Globus pallidus (tissue), 1 donor: ENCODE results near the gene TCF4.

ENCODE experiments used
- DNase-seq: peaks from one replicate; pipeline ENCODE4 v3.0.0-alpha.2; 2015; ENCODE audit warnings: low spot score

The TCF4 gene

DNA sequence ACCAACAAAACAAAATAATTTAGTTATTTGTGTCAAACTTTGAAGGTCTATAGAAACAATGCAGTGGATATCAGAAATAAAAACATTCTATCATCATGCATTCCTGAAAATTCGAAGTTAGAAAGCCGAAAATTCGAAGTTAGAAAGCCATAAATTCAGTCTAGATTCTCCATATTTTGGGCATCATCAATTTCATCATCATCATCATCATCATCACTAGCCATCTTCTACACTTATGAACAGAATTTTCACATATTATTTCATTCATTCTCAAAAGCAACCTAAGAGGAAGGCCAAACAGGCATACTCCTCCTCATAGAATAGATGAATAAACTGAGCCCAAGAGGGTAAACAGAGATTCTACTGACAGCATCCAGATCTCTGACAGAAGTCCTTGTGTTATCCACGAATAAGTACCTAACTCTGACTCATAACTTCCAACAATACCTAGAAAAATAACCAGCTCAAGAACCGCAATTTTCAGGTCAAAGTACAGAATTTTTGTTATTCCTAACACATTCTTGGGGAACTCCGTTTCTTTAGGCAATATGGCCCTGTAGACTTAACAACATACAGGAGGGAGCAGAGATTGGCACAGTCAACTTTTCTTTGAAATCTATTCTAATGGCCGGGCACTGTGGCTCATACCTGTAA is 84.7 kb downstream of the TCF4 start:
- DNase-seq = no peak

GRCh38 chr18:55501982-55502710 is 85.8 kb downstream of the TCF4 start:
- DNase-seq = no peak

- DNase-seq = no peak
Measured at GRCh38 chr18:55501579-55501978, 86.4 kb downstream of the TCF4 start.

DNA sequence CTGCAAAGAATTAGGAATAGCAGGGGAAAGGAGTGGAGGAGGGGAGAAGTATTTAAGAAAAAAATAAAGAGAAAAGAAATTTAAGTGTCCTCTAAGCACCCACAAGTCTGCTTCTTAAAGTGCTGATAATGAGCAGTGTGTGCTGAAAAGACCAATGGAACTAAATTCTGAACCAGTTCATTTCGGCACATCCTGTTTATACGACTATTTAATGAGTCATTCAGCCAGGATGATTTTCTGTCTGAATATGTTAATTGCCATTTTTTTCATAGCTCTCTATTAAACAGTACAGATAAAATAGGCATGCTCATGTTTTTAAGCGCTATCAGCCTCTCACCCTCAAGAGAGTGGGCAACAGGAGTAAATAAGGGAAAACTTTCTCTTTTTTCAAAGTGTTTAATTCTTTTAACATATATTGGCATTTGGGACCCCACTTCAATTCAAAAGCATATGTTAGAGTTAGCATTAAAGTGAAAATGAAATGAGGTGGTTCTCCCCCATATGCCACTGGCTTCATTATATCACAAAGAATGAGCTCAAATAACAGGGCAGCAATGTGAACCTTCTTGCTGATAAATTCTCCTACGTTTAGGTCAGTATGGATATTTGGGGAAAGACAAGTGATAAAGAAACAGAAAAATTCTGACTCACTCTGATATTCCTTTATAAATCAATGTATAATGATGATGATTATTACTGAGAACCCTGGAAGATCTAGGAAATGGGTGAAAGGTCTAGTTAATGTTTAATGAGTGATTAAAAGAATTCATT is 87.5 kb downstream of the TCF4 start:
- DNase-seq = no peak

DNA sequence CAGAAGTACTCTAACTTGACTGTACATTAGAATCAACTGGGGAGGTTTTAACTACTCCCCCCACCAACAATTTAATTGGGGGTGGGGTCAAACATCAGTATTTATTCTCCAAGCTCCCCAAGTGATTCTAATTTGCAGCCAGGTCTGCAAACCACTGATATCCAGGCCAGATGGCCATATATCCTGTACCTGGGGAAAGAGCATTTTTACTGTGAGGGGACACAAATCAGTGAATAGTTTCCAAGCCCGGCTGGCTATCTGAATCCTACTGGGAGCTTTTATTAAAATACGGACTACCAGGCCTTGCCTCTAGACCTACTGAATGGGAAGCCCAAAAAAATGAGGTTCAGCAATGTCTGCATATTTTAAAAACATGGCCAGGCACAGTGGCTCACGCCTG is 88.5 kb downstream of the TCF4 start:
- no peak for DNase-seq

- no peak for DNase-seq
Measured at GRCh38 chr18:55497825-55498403, 90.1 kb downstream of the TCF4 start.

DNA sequence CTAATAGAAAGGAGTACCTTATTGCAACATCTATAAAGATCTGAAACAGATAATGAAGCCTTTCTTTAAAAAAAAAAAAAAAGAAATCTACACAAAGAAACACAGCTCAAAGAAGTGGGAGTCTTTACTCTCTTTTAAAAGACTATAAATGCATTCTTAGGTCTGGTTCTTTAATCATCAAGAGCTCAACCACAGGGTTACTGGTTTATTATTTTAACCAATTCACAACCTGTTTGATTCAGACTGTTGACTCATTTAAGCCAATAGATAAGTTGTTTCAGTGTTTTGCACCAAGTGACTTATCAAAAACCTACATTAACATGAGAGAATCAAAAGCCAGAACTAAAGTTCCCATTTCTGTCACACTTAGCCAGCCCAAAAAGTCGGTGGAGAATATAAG is 93.1 kb downstream of the TCF4 start:
- no peak for DNase-seq

DNA sequence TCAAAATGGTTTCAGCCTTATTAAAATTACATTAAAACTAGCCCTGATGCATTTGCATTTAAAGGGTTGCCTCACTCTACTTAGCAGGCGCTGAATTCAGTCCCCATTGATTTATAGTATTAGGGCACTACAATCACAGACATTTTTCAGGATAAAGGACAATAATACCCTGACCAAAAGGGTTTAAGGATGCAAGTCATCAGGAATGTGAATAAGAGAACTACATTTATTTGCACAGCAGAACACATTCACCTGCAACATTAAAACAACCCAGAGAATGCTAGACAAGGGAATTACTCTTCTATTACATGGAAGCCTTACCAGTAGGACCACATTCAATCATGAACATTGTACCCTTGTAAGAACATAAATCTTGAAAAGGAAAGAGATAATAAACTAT is 93.6 kb downstream of the TCF4 start:
- DNase-seq = no peak

DNA sequence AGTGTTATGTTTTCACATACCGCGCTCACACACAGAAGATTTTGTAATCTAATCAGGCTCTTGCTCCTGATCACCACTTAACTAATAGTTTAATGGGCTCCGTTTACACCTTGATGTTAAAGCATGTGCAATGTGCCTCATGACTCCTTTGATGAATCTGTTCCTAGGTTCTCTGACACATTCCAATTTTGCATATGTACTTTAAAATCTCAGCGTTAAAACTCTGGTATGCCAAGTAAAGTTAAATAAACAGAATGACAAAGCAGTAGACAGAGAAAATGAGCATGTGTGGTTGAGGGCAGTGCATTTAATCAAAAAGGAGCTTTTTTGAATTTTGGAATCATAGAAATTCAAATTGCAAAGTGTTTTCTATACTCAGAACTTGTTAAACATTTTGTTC is 96.4 kb downstream of the TCF4 start:
- DNase-seq = no peak

DNA sequence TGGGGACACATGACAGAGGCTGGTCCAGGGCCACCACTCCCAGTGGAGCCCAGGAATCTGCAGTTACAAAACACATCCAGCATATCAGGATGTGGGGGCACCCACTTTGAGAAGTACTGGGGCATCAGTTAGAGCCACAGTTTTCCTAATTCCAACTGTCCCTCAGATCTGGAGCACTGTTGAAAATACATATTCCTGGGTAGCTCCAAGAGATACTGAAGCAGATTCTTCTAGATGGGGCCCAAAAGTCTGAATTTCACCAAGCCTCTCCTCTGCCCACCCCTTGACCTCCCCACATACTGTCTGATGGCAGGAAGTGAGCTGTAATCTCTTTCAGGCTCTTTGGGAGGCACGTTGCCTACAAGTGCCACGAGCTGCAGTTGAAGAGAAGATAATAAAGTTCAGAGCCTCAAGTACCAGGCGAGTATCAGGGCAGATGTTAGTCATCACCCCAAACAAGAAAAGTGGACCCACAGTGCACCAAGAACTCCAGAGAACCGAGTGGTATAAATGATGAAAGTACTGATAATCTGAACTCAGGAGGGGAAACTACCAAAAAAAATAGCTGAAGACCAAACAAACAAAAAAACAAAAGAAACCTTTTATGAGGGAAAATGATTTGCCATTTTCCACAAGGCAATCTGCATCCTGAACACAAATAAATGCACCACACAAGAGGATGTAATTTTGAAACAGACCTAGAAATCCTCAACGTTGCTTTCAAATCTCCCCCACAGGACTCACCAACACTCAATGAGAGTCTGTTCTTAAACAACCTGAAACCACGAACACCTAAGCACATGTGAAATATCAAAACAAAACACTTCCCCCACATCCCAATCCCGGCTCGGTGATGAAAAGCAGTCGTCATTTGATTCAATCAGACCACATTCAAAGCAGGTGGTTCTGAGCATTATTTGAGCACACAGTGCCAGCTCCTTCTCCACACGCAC is 98.7 kb downstream of the TCF4 start:
- no peak for DNase-seq

- DNase-seq = no peak
Measured at GRCh38 chr18:55488473-55488872, 99.5 kb downstream of the TCF4 start.

- DNase-seq = no peak
Measured at GRCh38 chr18:55487997-55488396, 100.0 kb downstream of the TCF4 start.

GRCh38 chr18:55486936-55487335 is 101.1 kb downstream of the TCF4 start:
- DNase-seq = no peak

DNA sequence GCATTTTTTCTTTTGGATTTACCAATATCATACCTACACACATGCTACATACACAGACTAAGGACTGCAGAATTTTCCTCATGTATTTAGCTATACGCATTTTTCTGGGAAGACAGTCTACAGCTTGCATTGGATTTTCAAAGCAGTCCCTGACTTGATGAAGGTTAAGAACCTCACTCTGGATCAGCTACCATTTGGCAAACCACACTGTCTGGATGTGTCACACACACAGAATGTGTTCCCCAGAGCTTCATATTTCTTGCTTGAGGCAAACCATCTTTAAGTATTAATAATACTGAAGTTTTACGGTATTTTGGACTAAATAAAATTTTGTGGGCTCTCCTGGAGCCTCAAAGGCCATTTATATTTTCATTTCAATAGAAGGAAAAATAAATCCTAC is 102.3 kb downstream of the TCF4 start:
- no peak for DNase-seq

DNA sequence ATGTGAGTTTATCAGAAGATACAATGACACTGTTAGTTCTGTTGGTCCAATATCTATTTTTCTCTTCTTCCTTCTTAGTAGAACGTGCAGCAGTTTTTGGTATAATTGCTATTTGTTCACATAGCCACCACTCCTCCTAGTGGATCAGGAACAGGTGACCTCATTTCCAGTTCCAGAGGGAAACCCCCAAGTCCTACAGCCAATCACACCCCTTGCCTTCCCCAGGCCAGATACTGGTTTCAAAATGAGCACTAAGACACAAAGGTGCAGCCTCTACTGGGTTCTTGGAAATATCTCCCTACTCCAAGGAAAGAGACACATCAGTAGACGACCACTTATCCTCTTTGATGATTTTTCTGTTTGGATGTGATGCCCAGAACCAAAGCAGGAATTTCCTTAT is 103.2 kb downstream of the TCF4 start:
- no peak for DNase-seq

GRCh38 chr18:55483266-55483871 is 104.6 kb downstream of the TCF4 start:
- no peak for DNase-seq

DNA sequence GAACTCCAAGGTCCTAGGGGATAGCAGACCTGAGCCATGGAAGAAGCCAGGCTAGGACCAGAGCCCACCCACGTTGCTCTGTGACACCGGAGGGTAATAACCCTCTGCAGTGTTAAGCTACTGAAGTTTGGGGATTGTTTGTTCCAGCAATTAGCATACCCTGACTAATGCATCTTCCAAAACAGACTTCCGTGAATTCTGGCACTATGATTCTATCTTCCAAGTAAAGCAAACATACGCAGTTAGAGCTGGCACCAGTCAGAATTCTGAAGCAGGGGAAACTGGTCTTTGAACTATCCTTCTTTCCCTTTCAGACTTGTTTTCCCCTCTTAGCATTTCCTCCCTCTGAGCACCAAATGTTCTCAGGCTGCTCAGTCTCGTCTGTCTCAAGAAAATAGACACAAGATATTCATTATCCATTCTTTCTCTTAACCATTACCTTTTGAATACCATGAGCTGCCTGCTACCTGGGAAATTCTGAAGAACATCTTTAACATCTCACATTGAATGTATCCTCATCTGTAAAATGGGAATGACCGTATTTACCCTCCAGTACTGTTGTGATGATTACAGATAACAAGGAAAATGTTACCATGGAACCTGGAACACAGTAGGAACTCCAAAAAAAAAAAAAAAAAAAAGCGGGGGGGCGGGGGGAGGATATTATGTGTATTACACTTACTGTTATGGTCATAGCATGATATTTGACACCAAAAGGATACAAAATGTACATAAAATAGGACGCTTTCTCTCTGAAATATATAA is 108.2 kb downstream of the TCF4 start:
- DNase-seq = no peak

DNA sequence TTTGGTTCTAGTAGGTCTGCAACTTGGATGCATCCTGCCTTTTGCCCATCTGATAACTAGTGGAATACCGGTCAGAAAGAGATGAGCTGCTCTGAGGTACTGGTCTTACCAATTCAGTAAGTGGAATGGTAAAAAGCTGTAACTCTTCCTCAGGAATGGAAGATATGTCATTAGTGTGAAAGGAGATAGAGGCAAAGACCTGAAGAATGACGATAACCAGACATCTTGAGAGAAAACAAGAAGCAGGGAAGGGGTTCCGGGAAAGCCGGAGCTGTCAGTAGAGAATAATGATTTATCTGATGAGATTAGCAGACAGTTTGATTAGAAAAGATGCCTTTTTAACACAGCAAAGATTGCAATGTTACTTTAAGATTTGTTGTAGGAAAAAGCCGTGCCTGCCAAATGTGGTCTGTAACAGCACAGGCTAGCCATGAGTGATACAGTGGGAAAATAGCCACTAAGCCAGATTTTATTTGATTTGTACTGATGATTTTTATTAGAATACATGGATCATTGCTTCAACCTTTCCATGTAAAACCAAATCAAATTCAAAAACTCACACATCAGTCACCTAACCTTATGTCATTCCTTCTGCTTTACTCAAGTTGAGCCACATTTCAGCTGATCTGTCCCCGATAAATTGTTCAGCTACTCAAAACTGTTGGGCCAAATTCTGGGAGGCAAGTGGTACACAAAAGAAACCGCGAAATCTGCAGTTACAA is 110.0 kb downstream of the TCF4 start:
- DNase-seq = no peak

GRCh38 chr18:55477499-55477859 is 110.5 kb downstream of the TCF4 start:
- DNase-seq = peak; percentile 51

DNA sequence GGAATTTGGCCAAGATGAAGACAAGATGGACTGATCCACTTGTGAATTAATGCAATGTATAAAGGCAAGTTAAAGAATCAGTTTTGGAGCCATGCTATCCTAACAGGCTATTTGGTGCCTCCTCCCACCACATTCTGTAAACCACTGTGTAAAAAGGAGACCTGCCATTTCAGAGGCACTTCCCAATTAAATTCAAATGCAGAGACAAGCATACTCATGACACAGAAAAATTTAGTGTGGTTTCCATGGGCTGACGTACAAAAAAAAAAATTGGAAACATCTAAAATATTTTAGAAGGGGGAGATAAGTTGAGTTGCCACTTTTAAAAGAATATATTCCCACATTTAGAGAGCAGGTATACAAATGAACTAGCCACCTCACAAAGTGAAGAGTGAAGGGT is 112.1 kb downstream of the TCF4 start:
- DNase-seq = no peak
